Mucosa of stomach (tissue), 1 donor: ENCODE results near the gene WDR91.
"Not testable (repeated sequence)": the region's sequence is repeated elsewhere in the genome, so short reads cannot be mapped to it uniquely, and the experiment has no call there.

Source experiments
- H3K27me3 ChIP-seq: one replicate; pipeline ENCODE4 v1.7.0; 2013; ENCODE audit warnings: mild to moderate bottlenecking, low read length; ENCODE audit not compliant: control insufficient read depth, insufficient read depth
- H3K36me3 ChIP-seq: one replicate; pipeline ENCODE4 v1.7.0; 2013; ENCODE audit warnings: low read length; ENCODE audit not compliant: control insufficient read depth, insufficient read depth
- H3K4me1 ChIP-seq: one replicate; pipeline ENCODE4 v1.7.0; 2013; ENCODE audit warnings: mild to moderate bottlenecking, low read length; ENCODE audit not compliant: control insufficient read depth, insufficient read depth
- H3K4me3 ChIP-seq: one replicate; pipeline ENCODE4 v1.7.0; 2013; ENCODE audit warnings: low read length
- H3K9ac ChIP-seq: one replicate; pipeline ENCODE4 v1.7.0; 2013; ENCODE audit warnings: mild to moderate bottlenecking, low read length, moderate library complexity
- H3K9me3 ChIP-seq: one replicate; pipeline ENCODE4 v1.7.0; 2013; ENCODE audit warnings: mild to moderate bottlenecking, low read length, moderate library complexity; ENCODE audit not compliant: control insufficient read depth
- donor health status: Pancreatic carcinoma.

WDR91 gene

DNA sequence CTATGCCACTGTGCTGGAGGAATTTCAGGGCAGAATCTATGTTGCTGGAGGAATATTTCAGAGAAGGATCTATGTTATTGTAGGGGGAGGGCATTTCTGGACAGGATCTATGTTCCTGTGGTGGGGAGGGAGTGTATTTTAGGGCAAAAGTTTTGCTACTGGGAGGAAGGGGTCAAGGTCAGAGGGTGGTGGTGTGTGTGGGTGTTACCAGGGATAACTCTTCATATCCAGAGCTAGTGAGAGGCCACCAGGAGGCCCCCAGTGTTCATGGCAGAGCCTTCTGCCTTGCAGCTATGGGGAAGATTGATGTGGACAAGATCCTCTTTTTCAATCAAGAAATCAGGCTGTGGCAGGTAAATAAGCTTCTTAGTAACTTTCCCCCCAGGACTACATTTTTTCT lies 20.4 kb upstream of the WDR91 start:
- no peaks in the 10 kb centered on the region for H3K36me3 ChIP-seq
- H3K27me3 ChIP-seq = no peaks in the 10 kb centered on the region
- H3K9me3 ChIP-seq = no peaks in the 10 kb centered on the region
- H3K4me3 ChIP-seq = no peak overlapping the region
- H3K4me1 ChIP-seq = no peaks in the 10 kb centered on the region
- H3K9ac ChIP-seq = no peak overlapping the region

DNA sequence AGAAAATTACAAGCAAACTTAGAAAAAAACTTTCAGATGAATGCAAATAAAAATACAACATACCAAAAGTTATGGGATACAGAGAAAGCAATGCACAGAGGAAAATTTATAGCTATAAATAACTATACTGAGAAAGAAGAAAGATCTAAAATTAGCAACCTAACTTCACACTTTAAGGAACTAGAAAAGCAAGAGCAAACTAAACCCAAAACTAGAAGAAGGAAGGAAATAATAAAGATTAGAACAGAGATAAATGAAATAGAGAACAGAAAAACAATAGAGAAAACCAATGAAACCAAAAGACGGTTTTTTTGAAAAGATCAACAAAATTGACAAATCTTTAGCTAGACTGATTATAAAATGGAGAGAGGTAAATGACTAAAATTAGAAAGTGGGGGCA lies 12.7 kb upstream of the WDR91 start:
- Histone ChIP-seq H3K27me3 (no peaks in the 10 kb centered on the region), H3K9me3 (no peaks in the 10 kb centered on the region), H3K4me1 (no peaks in the 10 kb centered on the region), H3K9ac (no peak overlapping the region), H3K36me3 (no peaks in the 10 kb centered on the region), H3K4me3 (no peak overlapping the region)

DNA sequence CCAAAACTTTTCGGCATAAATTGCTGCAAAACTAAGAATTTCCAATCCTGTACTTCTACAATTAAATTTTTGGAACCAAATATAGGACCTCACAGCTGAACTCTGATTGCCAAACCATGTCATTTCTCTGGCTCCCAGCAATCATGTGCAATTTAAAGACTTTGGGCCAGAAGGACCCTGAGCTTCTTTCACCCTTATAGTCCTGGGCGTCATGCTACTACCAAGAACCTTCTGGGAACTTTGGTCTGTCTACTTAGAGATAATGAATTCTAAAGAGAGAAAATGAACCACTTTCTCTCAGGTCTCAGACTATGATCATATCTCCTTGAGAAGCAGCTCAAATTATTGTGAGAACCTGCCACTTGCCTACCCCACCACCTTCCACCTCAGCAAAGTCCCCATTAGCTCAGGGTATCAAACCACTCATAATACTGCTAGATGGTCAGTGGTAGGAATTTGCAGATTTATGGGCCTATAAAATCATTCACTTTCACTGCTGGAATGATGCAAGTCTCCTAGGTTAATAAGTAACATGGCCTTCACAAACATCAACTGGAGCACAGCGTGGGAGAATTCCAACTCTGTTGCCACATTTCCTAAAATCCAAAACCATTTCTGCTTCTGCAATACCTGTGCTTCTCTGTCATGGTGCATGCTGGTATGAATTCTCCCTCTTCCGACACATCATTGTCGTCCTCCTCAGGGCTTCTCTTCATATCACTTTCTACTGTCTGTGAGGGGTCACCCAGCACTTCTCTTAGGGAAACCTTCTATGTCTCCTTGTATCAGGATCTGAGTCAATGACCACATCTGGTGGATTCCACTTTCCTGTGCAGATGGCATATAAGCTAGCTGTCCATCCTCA lies 6.6 kb upstream of the WDR91 start:
- peaks cover 4% of the 10 kb centered on the region for H3K4me1 ChIP-seq
- H3K27me3 ChIP-seq = no peaks in the 10 kb centered on the region
- no peak overlapping the region for H3K4me3 ChIP-seq
- H3K9me3 ChIP-seq = no peaks in the 10 kb centered on the region
- H3K9ac ChIP-seq = no peak overlapping the region
- H3K36me3 ChIP-seq = no peaks in the 10 kb centered on the region

DNA sequence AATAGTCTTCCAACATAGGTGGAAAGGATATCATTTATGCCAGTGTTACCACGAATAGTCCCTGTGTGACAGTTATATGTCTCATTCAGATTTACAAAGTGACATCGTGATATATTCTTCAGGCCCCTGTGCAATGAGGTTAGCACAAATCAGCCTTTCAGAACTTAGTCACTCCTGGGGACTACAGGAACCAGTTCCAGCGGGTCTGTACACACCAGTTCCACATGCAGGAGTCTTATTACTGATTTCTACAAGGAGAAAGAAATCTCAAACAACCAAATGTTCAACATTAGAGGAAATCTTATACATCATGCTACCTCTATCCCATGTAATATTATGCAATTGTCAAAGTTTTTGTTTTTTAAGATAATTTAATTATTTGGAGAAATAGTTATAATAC lies 4.4 kb upstream of the WDR91 start:
- Histone ChIP-seq H3K9ac (no peak overlapping the region), H3K36me3 (no peaks in the 10 kb centered on the region), H3K4me3 (no peak overlapping the region), H3K9me3 (no peaks in the 10 kb centered on the region), H3K27me3 (no peaks in the 10 kb centered on the region), H3K4me1 (peaks cover 4% of the 10 kb centered on the region)

DNA sequence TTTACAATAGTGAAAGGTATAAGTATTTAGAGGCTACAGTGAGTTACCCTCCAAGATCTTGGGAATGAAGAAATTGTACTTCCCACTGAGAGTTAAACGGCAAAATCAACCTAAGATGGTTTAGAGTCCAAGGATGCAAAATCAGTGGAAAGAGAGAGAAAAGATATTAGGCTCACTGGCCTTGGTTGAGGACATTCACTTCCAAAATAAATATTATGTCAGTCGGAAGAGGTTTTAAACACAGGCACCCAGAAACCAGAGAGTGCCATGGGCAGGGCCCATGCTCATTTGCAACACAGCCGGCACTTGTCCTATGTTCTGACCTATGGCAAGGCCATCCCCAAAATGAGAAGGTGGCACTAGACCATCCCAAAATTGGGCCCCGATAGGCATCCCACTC lies 3.9 kb upstream of the WDR91 start:
- Histone ChIP-seq H3K27me3 (no peaks in the 10 kb centered on the region), H3K4me1 (peaks cover 9% of the 10 kb centered on the region), H3K9me3 (no peaks in the 10 kb centered on the region), H3K9ac (no peak overlapping the region), H3K36me3 (no peaks in the 10 kb centered on the region), H3K4me3 (no peak overlapping the region)

DNA sequence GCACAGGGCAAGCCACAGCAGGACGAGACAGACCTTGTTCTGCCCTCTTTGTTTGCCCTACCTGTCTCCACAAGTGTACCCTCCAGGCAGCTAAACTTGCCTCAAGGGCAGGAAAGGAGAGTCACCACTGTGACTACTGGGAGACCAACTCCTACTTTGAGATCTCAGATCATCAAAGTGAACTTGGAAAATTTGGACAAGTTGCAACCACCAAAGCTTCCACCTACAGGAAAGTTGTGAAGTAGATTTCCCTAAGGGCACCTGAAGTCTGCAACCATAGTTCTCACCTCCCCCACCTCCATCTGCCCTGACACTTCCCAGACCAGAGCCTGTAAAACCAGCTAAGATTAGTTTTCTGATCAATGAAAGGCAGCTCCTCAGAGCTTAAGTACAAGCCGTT lies 2.5 kb upstream of the WDR91 start:
- Histone ChIP-seq H3K9me3 (no peaks in the 10 kb centered on the region), H3K4me1 (peaks cover 11% of the 10 kb centered on the region)

DNA sequence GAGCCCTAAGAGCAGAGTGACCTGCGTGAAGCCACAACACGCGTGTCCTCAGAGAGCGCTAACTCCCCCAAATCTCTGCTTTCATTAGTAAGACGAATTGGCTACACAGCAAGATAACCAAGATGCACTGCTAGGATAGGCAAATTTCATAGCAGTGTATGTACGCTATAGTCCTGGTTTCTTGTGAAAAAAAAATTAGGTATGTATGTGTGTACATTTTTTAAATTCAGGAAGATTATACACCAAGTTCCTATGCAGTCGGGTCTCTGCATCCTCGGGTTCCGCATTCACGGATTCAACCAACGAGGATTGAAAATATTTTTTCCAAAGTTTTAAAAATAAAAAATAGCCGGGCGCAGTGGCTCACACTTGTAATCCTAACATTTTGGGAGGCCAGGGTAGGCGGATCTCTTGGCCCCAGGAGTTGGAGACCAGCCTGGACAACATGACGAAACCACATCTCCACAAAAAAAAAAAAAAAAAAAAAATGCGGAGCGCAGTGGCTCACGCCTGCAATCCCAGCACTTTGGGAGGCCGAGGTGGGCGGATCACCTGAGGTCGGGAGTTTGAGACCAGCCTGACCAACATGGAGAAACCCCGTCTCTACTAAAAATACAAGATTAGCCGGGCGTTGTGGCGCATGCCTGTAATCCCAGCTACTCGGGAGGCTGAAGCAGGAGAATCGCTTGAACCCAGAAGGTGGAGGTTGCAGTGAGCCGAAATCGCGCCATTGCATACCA lies 790 bp upstream of the WDR91 start:
- peak overlapping the region; percentile 61 for H3K9ac ChIP-seq
- not testable (repeated sequence) for H3K9me3 ChIP-seq, H3K36me3 ChIP-seq, H3K27me3 ChIP-seq
- H3K4me3 ChIP-seq = peak overlapping the region; percentile 57
- peaks cover 15% of the 10 kb centered on the region for H3K4me1 ChIP-seq

More for the DNA sequence above, 2.5 kb upstream of the WDR91 start:
- H3K9ac ChIP-seq = no peak overlapping the region
- no peaks in the 10 kb centered on the region for H3K36me3 ChIP-seq
- no peaks in the 10 kb centered on the region for H3K27me3 ChIP-seq
- no peak overlapping the region for H3K4me3 ChIP-seq

DNA sequence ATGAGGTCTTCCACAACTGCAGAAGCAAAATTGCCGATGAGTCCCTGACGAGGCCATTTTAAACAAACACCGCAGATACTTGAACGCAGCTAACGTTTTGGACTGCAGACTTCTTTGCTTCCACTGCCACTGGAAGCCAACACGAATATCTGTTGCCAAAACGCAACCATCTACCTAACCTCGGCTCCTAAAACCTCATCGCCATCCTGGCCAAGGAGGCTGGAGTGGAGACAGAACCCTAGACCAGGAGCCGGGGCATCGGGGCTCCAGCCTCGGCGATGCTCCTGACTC lies 493 bp downstream of the WDR91 start:
- Histone ChIP-seq H3K36me3 (no peaks in the 10 kb centered on the region), H3K27me3 (no peaks in the 10 kb centered on the region), H3K9me3 (no peaks in the 10 kb centered on the region), H3K4me3 (peak overlapping the region; percentile 75), H3K9ac (peak overlapping the region; percentile 91), H3K4me1 (peaks cover 15% of the 10 kb centered on the region)

DNA sequence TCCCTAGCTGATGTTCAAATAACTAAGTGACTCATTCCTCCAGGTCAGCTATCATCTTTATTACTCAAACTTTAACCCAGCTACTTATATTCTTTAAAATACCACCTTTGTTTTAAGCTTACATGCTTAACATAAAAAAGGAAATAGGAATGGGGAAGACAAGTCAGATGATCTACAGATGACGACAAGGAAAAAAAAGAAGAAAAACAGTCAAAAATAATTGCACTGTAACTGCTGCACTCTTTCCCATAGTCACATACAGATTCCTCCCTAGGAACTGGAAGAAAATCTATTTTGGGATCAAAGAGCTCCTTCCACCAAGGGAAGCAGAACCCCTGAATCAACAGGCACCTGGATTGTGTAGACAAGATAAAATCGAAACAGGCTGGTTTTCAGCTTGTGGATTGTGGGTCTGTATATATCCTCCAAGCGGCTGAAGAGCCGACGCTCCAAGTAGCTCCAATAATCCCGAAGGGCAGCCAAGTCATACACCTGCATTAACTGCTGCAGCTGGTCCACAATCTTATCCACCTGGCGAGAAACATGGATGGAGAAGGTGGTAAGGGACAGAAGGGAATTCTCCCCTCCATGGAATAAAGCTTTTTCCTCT lies 2.0 kb downstream of the WDR91 start:
- Histone ChIP-seq H3K9me3 (no peaks in the 10 kb centered on the region), H3K9ac (no peak overlapping the region), H3K4me3 (no peak overlapping the region), H3K4me1 (peaks cover 15% of the 10 kb centered on the region), H3K36me3 (no peaks in the 10 kb centered on the region), H3K27me3 (no peaks in the 10 kb centered on the region)

DNA sequence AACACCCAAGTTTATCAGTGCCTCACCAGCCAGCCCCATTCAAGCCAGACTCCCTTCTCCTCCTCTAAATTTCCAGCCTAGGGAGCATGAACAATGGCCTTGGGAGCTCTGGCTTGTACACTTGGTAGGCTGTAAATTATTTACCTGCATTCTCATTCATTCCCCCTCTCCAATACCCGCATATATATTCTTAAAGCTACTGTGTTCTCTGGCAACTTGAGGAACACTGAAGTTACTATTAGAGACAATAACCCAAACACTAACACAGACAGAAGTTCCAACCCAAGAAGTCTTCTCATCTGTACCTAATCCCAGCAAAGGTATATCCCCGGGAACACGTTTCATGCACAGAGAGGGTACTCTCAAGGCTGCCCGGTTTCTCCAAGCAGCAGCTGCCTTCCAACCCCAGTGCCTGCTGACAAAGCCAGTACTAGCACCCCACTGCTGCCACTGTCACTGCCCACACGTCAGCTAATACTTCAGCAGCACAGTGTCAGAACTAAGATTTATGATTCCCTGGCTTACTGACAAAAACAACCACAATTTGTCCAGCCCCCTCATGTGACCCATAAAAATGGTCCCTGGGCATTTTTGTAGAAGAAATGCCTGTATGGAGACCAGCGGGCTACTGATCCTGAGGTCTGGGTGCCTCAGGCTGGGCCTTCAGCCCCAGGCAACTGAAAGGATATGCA lies 3.1 kb downstream of the WDR91 start:
- Histone ChIP-seq H3K9ac (no peak overlapping the region), H3K27me3 (no peaks in the 10 kb centered on the region), H3K36me3 (no peaks in the 10 kb centered on the region), H3K4me3 (no peak overlapping the region), H3K9me3 (no peaks in the 10 kb centered on the region), H3K4me1 (peaks cover 15% of the 10 kb centered on the region)

DNA sequence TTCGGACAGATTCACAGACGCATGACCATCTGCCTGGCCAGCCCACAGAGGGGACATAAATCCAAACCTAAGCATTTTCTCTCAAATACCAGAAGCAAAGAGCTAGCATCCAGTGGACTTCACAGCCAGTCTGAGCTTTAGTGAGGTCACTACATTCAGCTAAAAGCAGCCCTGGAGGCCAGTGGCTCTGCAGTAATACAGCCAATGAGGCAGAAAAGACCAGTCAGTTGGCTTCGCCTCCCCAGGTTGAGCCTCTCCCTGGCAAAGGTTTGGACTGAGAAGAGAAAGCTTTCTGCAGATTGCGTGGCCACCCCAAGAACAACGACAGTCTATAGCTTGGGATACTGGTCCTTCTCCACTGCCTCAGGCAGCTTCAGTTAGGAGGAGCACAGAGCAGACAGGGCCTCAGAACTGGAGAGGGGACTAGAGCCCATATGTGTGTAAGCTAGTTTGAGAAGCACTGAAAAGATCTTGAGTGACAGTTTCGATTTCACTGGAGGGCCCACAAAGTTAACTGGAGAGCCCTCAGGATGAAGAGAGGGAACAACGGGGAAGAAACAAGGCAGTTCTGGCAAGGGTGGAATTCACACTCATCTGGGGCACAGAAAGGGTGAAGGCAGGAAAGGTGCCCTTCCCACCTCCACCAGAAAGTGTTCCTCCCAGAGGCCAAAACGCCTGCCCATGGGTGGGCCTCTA lies 3.8 kb downstream of the WDR91 start:
- no peak overlapping the region for H3K9ac ChIP-seq
- no peaks in the 10 kb centered on the region for H3K27me3 ChIP-seq
- no peaks in the 10 kb centered on the region for H3K36me3 ChIP-seq
- no peaks in the 10 kb centered on the region for H3K9me3 ChIP-seq
- peaks cover 15% of the 10 kb centered on the region for H3K4me1 ChIP-seq
- H3K4me3 ChIP-seq = no peak overlapping the region
